Measurements from ENCODE around the gene ARMH4. TPM values are rescaled to one million over a fixed set of nuclear protein-coding genes. Genes with fewer than 3 reads are reported as not detected.

Gene ARMH4
- total and polyA plus RNA-seq, 8 donors: 2.0 to 19.4 (median 15.7) TPM

GRCh38 chr14:58149196-58149595 is 2.8 kb downstream of the ARMH4 start:
- DNase-seq (no peak), ATAC-seq (no peak)
- Histone ChIP-seq H3K4me3 (no peak overlapping the region), H3K4me1 (peaks cover 0 to 18% of the 10 kb centered on the region in 2 donors), H3K27ac (no peak overlapping the region), H3K36me3 (no peaks in the 10 kb centered on the region), H3K27me3 (peaks cover 7 to 60% of the 10 kb centered on the region in 2 donors), H3K9me3 (no peaks in the 10 kb centered on the region)
- TF ChIP-seq CTCF (IDR thresholded peaks at IDR 0.05): no peak
- intact Hi-C loops (cut with DNase I): no loop called here

GRCh38 chr14:58146399-58146798 is 5.6 kb downstream of the ARMH4 start:
- intact Hi-C loops (cut with DNase I): no loop called here
- no peak overlapping the region for H3K27ac ChIP-seq
- peaks cover 0 to 4% of the 10 kb centered on the region in 2 donors for H3K4me1 ChIP-seq
- peaks cover 7 to 34% of the 10 kb centered on the region in 2 donors for H3K27me3 ChIP-seq
- H3K4me3 ChIP-seq: no peak overlapping the region
- DNase-seq (no peak), ATAC-seq (no peak)
- no peaks in the 10 kb centered on the region for H3K9me3 ChIP-seq
- TF ChIP-seq CTCF (IDR thresholded peaks at IDR 0.05): no peak
- no peaks in the 10 kb centered on the region for H3K36me3 ChIP-seq

- Histone ChIP-seq H3K36me3 (no peaks in the 10 kb centered on the region), H3K27me3 (peaks cover 7 to 30% of the 10 kb centered on the region in 2 donors), H3K9me3 (no peaks in the 10 kb centered on the region), H3K27ac (no peak overlapping the region), H3K4me1 (no peaks in the 10 kb centered on the region), H3K4me3 (no peak overlapping the region)
- intact Hi-C loops (cut with DNase I): no loop called here
- DNase-seq (peak in 1 of 4 donors; percentile 4), ATAC-seq (no peak)
- TF ChIP-seq CTCF (IDR thresholded peaks at IDR 0.05): no peak
Measured at GRCh38 chr14:58145936-58146335, 6.1 kb downstream of the ARMH4 start.

GRCh38 chr14:58143106-58143505 is 8.9 kb downstream of the ARMH4 start:
- H3K36me3 ChIP-seq: no peaks in the 10 kb centered on the region
- no peaks in the 10 kb centered on the region for H3K4me1 ChIP-seq
- ATAC-seq (no peak), DNase-seq (no peak)
- H3K9me3 ChIP-seq: no peaks in the 10 kb centered on the region
- H3K27me3 ChIP-seq: peaks cover 0 to 3% of the 10 kb centered on the region in 2 donors
- H3K27ac ChIP-seq: no peak overlapping the region
- H3K4me3 ChIP-seq: no peak overlapping the region
- no peak for TF ChIP-seq CTCF (IDR thresholded peaks at IDR 0.05)
- intact Hi-C loops (cut with DNase I): no loop called here

GRCh38 chr14:58141893-58142292 is 10.1 kb downstream of the ARMH4 start:
- ATAC-seq: no peak
- no peak for TF ChIP-seq CTCF (IDR thresholded peaks at IDR 0.05)
- intact Hi-C loops (cut with DNase I): no loop called here
- Histone ChIP-seq H3K27me3 (no peaks in the 10 kb centered on the region), H3K4me3 (no peak overlapping the region), H3K27ac (no peak overlapping the region), H3K9me3 (no peaks in the 10 kb centered on the region), H3K4me1 (no peaks in the 10 kb centered on the region), H3K36me3 (no peaks in the 10 kb centered on the region)
- DNase-seq: no peak
